ENCODE results near the gene PHF21A.

The PHF21A gene

DNA sequence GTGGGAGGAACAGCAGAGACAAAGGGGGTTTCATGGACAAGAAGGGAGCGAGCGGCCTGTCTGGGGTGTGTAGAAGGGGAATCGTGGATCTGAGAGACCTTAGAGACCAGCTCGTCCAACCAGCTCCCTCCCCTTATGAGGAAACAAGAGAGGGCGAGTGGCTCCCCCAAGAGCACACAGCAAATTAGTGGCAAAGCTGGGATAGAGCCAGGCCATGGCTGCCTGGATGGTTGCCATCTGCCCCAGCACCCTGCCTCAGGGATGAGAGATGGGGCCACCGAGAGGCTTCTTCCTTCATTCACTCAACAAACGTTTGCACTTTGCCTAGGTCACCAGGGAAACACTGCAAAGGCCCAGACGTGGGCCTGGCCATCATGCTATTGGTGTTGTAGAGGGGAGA is 231.7 kb downstream of the PHF21A start:
- in situ Hi-C loops (cut with MboI; ENCODE audit: low sequenced_read_pairs), result no loop called here

DNA sequence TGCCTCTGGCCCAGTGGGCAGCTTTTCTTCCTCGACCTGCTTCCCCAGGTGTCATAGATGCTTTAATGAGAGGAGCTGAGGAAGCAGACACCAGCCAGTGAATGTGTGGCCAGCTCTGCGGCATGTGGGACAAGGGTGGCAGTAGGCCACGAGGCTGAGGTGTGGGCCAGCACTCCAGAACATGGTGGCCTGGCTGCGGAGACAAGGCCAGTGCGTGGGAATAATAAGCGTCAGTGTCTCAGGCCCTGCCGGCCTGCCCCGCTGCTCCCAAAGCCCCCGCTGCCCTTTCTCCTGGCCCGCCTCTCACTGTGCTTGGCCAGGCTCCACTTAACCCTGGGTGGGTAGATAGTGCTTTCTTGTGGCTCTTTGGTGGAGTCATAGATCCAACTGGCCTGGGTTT is 233.7 kb downstream of the PHF21A start:
- in situ Hi-C loops (cut with MboI; ENCODE audit: low sequenced_read_pairs), result no loop called here

DNA sequence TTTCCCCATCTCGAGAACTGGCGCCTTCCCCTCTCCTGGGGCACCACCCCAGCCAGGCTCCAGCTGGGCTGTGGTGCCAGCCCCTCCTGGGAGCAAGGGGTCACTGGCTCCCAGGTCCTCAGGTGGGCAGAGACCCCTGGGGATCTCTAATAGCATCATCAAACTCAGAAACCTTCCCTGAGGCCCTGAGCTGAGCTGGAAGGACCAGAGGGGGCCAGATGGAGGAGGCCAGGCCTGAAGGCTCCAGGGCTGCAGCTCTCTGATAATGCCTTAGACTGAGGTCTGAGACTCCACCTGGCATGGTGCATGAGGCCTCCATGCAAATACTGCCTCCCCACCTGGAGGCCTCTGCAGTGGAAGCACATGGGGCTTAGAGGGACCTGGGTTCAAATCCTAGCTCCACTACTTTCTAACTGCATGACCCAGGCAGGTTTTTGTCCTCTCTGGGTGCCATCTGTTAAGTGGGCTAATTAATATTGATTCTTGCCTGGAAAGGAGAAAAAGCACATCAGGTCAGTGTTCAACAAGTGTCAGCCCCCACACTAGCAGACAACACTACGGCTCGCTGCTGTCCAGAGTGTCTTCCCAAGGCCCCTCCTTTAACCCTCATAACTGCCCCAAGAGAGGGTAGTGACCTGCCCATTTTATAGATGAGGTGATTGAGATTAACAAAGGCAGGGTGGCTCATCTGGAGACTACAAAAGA is 234.3 kb downstream of the PHF21A start:
- in situ Hi-C loops (cut with MboI; ENCODE audit: low sequenced_read_pairs), result no loop called here

DNA sequence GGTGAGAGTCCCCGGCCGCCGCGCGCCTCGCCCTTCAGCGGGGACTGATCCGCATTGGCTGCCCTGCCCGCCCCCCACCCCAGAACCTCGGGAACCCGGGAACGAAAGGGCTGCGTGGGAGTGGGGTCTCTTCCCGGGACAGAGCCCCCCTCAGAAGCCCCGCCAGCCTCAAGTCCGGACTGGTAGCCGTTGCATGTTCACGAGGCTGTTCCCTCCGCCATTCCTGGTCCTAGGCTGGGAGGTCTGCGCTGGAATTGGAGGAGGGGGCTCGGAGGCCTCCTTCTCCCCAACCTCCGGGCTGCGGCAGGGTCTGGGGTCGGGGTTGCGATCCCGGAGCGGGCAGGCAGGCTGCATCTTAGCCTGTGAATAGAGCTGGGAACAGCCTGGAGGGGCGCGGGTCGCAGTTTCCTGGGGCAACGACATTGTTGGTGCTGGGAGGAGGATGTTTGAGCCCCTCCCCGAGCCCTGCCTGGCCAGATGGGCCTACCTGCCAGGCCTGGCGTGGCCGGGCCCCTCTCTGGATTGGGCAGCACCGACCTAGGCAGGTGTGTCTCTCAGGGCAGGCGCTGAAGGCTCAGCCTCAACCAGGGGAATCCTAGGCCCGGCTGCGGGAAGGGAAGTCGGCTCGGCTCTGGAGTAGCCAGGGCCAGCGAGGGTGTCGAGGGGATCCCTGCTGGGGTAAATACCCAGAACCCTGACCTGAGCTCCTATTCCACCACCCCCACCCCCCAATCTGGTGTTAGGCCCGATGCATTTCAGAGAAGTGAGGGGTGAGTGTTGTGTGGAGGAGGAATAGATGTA is 235.1 kb downstream of the PHF21A start:
- in situ Hi-C loops (cut with MboI; ENCODE audit: low sequenced_read_pairs), result no loop called here

DNA sequence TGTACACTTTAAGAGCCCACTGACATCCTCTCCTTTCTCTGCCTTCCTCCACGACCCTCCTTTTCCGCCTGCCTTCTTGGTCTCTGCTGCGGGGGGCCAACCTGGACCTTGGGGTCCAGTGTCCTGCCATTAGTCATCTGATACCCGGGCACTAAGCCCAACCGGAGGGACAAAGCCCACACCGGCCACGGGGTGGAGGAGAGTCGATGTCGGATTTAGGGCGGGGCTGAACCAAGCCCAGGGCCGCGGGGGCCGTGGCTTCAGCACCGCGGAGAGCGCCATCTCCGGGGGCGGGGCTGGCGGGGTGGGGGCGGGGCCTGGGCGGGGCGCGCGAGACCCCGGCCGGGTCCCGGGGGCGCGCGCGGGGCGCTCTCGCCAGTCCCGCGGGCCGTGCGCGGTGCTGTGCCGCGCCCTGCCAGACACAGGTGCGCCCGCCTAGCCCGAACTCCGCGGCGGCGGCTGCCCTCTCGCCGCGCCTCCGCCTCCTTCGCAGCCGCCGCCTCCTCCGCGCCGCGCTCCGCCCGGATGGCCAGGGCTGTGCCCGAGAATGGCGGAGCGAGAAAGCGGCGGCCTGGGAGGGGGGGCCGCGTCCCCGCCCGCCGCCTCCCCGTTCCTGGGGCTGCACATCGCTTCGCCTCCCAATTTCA is 235.9 kb downstream of the PHF21A start, which contains the start of gene MAPK8IP1:
TSS of gene MAPK8IP1 (plus strand) at position 378 of the 647 bp plus-strand sequence. CDS start at position 548, 170 bp downstream.
- in situ Hi-C loops (cut with MboI; ENCODE audit: low sequenced_read_pairs), result no loop called here

DNA sequence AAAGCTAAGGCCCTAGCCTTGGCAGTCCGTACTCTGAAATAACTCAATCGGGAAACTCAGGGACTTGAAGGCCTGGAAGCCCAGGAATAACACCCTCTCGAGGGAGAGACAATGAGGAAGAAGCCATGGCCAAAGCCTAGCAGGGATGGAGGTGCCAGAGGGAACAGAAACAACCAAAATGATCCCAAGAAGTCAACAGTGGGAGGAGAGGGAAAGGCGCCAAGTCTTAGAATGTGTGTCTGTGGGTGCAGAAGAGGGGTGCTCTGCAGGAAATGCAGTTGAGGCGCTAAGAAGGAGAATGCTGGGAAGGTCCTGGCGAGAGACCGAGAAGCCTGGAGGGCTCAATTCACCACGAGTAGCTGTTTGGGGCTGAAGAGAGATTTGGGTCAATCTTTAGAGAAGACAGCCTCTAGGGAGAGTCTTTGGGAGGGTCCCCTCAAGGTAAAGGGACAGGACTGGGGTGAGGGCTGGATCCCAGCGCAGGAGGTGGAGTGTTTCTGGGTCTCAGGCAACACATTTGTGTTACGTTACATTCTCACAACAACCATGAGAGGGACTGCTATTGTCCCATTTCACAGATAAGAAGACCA is 236.6 kb downstream of the PHF21A start:
- in situ Hi-C loops (cut with MboI; ENCODE audit: low sequenced_read_pairs), result no loop called here

All from hTERT RPE-1 (cell line).